Pancreas (tissue), 10 donors: Measurements from ENCODE around the gene PDCD4. TPM values are rescaled to one million over a fixed set of nuclear protein-coding genes. Genes with fewer than 3 reads are reported as not detected.

Source experiments
- ATAC-seq, 4 donors: fragments of 200-7000 bp; cut with Tn5 transposase; one replicate each; pipeline versions ENCODE4 v1.8.0 to v1.9.1; 2020; ENCODE audit warnings: mild to moderate bottlenecking in 4 of 4, moderate library complexity in 4 of 4
- DNase-seq, 6 donors: peaks; one replicate each; pipeline ENCODE4 v3.0.0-alpha.2; 2020
- FAIRE-seq: peaks from 2 replicates; lab custom pipeline; 2012; peaks lifted over from hg19 to GRCh38; lab: Jason Lieb, UNC
- H3K27ac ChIP-seq, 4 donors: fragments of 200-600 bp; sonication (generic); 1 replicate in 3 of 4; 2 replicates in 1 of 4; pipeline versions ENCODE4 v1.5.0 to v1.8.0; 2020
- H3K27me3 ChIP-seq, 4 donors: fragments of 200-600 bp; one replicate each; pipeline ENCODE4 v1.8.0; 2021
- H3K36me3 ChIP-seq, 3 donors: fragments of 200-600 bp; sonication (generic) in 1 of 3; one replicate each; pipeline versions ENCODE4 v1.5.0 to v1.8.0; 2020 to 2021
- H3K4me1 ChIP-seq, 3 donors: fragments of 200-600 bp; one replicate each; pipeline ENCODE4 v1.8.0; 2021
- H3K4me3 ChIP-seq, 4 donors: fragments of 200-600 bp; sonication (generic) in 2 of 4; one replicate each; pipeline versions ENCODE4 v1.5.0 to v1.8.0; 2020 to 2021
- H3K9me3 ChIP-seq, 4 donors: fragments of 200-600 bp; one replicate each; pipeline ENCODE4 v1.8.0; 2021
- WGBS, 2 donors: extraction: QIAGEN DNeasy Blood & Tissue Kit; methylation state at CpG; one replicate each; pipeline ENCODE4 v1.1.7; 2013; 5-methylcytosine and 5-hydroxymethylcytosine counted together
- intact Hi-C, 3 donors: fragments of 100-400 bp; cut with DNase I; formaldehyde crosslinking; loops; one replicate each; pipeline versions ENCODE4 v1.11.1 to v1.14.2; 2022
- polyA plus RNA-seq, 2 donors: library from polyadenylated mRNA; stranded (reverse); fragments of 200-250 nt; gene quantifications; one replicate each; pipeline ENCODE4 v1.2.3, GENCODE V29; 2013
- total RNA-seq, 6 donors: library from RNA; stranded (reverse); fragmentation: NEBNext Ultra II Directional in 4 of 6; extraction: Animal tissue kit (Norgen Biotek cat#: 25700) in 4 of 6; gene quantifications; one replicate each; pipeline versions ENCODE4 v1.2.1 to v1.2.4, GENCODE V29; 2021 to 2023
- TF ChIP-seq, protein P1 (sequence below), 4 donors: fragments of 200-600 bp; sonication (generic) in 3 of 4; IDR thresholded peaks; one replicate each; pipeline versions ENCODE4 v1.5.0 to v1.8.0; 2021; ENCODE audit warnings: antibody characterized with exemption in 4 of 4
- donor health status: healthy with polysubstance abuse.
- donor health status: DM: no; HTN: no; CAD: no; lungs with moderate emphysema.
- donor health status: DM: no; HTN: no; CAD: no.
- donor health status: control.
- donor health status: control.
- donor health status: Bipolar disorder and iron deficiency.
- donor health status: DM: yes; HTN: yes; CAD: no.
- donor health status: DM: no; HTN: no; CAD: no.
- donor health status: DM: no; HTN: no; CAD: no.
- donor health status: DM: yes; HTN: yes; CAD: no.

The PDCD4 gene
- total and polyA plus RNA-seq, 8 donors = 283 to 679 (median 458) TPM

DNA sequence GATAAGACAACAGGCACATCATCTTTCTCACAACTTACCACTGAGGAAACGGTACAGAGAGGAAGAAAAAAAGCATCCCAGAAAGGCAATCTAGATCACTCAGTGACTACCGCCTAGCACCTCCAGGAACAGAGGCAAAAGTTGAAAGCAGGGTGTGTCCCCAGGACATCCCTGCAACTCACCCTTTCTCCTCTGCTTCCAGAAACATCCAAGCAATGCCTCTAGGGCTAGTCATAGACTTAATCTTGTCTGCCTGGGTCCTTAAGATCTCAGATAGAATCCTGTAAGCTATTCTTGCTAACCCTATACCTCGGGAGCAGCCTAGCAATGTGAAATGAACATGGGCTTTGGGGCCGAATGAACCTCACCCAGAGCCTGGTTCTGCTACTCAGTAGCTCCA lies 18.8 kb upstream of the PDCD4 start:
- FAIRE-seq (no peak), ATAC-seq (no peak), DNase-seq (peak in 1 of 6 donors; percentile 6)
- Histone ChIP-seq H3K27me3 (no peaks in the 10 kb centered on the region), H3K9me3 (no peaks in the 10 kb centered on the region), H3K4me1 (peaks cover 32 to 55% (median 48%) of the 10 kb centered on the region in 3 donors), H3K27ac (peak overlapping the region in 3 of 4 donors; percentile 25 to 78 (median 63)), H3K36me3 (no peaks in the 10 kb centered on the region), H3K4me3 (no peak overlapping the region)
- 58 to 61% methylated on average over 4 of the region's 4 CpGs for WGBS, 2 donors
- intact Hi-C loops = no loop called here
- TF ChIP-seq, protein P1, sequence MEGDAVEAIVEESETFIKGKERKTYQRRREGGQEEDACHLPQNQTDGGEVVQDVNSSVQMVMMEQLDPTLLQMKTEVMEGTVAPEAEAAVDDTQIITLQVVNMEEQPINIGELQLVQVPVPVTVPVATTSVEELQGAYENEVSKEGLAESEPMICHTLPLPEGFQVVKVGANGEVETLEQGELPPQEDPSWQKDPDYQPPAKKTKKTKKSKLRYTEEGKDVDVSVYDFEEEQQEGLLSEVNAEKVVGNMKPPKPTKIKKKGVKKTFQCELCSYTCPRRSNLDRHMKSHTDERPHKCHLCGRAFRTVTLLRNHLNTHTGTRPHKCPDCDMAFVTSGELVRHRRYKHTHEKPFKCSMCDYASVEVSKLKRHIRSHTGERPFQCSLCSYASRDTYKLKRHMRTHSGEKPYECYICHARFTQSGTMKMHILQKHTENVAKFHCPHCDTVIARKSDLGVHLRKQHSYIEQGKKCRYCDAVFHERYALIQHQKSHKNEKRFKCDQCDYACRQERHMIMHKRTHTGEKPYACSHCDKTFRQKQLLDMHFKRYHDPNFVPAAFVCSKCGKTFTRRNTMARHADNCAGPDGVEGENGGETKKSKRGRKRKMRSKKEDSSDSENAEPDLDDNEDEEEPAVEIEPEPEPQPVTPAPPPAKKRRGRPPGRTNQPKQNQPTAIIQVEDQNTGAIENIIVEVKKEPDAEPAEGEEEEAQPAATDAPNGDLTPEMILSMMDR (IDR thresholded peaks at IDR 0.05) = no peak

DNA sequence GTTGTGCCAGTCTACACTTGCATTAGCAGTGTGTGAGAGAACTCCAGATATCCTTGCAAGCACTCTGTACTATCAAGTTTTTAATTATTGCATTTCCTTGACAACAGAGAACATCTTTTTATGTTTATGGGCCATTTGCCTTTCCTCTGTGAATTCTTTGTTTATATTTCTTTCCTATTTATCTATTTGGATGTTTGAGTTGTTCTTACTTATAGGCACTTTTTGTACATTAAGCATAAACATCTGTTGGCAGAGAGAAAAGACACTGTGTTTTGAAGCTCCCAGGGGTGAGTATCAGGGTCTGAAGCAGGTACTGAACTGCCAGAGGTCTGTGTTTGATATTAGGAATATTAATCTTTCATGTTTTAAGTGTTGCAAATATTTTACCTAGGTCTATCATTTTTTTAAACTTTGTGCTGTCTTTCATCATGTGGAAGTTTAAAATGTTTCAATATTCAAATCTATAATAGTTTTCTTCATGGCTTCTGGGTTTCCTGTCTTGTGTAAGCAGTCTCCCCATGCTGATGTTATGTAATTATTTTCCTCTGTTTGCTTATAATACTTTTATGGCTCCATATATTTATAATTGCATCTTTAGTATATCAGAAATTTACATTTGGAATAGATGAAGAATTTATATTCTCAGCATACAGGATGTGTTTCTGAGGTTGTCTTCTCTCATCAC lies 17.7 kb upstream of the PDCD4 start:
- no peak for ATAC-seq
- FAIRE-seq = no peak

DNA sequence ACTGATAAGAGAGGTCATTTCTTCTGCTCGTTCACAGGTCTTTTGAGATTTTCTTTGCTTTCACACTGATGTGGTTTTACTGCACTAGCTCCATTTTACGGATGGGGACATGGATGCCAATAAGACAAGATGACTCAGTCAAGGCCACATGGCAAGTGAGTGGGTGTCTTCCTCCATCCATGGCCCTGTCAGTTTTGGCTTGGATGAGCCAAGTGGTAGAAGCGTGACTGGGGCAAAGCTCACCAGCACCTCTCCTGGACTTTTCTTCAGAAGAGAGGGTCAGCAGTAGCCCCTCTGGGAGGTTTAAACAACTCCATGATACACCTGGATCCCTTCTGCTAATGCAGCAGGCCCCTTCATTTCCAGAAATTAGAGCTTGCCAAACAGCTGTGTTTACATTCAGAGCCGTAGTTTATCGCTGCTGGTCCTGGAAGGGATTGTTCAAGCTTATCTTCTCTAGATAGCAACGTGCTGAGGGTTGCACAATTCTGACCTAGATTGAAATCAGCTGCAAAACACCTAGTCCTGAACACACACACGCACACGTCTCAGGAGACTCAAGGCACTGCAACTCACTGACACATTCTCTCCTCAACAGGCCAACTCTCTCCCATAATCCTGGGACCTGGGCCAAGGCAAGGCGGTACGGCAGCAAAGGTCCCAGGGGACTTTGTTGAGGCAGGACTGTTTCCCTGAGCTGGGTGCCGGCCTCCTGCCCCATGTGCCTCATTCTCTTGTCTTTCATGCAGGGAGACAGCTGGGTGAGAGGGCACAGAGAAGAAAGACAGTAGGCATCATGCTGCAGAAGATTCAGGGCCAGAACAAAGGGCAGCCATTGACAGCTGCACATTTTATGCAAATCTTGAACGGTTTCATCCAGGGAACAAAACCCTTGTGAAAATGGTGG lies 14.2 kb upstream of the PDCD4 start:
- FAIRE-seq = no peak
- DNase-seq = peak in 5 of 6 donors; percentile 84 to 87 (median 85)
- no peak overlapping the region for H3K4me3 ChIP-seq
- intact Hi-C loops = no loop called here
- no peaks in the 10 kb centered on the region for H3K9me3 ChIP-seq
- H3K36me3 ChIP-seq = no peaks in the 10 kb centered on the region
- peak; percentile 64 to 80 (median 72) for ATAC-seq
- TF ChIP-seq, protein P1 (IDR thresholded peaks at IDR 0.05) = no peak
- peaks cover 53 to 73% (median 67%) of the 10 kb centered on the region in 3 donors for H3K4me1 ChIP-seq
- H3K27ac ChIP-seq = peak overlapping the region; percentile 65 to 90 (median 81)
- 14 to 16% methylated on average over 12 of the region's 12 CpGs for WGBS, 2 donors
- no peaks in the 10 kb centered on the region for H3K27me3 ChIP-seq

More for the DNA sequence above, 17.7 kb upstream of the PDCD4 start:
- peaks cover 38 to 64% (median 53%) of the 10 kb centered on the region in 3 donors for H3K4me1 ChIP-seq
- no peaks in the 10 kb centered on the region for H3K27me3 ChIP-seq
- H3K27ac ChIP-seq = peak overlapping the region in 2 of 4 donors; percentile 10 to 78
- no peaks in the 10 kb centered on the region for H3K9me3 ChIP-seq
- intact Hi-C loops = no loop called here
- no peaks in the 10 kb centered on the region for H3K36me3 ChIP-seq
- H3K4me3 ChIP-seq = no peak overlapping the region
- TF ChIP-seq, protein P1 (IDR thresholded peaks at IDR 0.05) = no peak
- DNase-seq = no peak

DNA sequence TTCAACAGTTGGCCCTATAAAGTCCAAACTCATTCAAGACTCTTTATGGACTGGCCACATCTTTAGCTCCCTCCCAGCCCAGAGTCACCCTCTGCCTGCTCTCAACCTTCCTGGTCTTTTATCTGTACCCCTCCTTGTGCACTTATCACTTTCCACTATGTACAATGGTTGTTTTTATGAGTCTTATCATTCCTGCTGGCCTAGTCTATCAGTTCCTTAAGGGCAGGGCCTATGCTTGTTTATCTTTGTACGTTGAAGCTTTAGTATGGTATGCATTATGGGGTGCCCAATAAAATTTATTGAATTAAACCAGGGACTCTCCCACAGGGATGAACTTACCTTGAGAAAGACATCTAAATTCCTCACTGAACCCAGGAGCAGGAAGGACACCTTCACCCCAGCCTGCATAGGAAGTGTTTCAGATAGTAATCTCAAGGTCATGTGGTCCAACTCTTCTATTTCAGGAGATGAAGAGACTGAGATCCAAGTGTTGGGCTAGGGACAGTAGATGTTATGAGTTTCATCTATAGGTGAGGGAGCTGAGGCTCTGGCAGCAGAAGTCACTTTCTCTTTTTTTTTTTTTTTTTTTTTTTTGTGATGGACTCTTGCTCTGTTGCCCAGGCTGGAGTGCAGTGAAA lies 13.3 kb upstream of the PDCD4 start:
- no peaks in the 10 kb centered on the region for H3K9me3 ChIP-seq
- peaks cover 47 to 64% (median 58%) of the 10 kb centered on the region in 3 donors for H3K4me1 ChIP-seq
- no peak overlapping the region for H3K4me3 ChIP-seq
- FAIRE-seq (peak; percentile 23), DNase-seq (peak in 1 of 6 donors; percentile 45), ATAC-seq (peak; percentile 6 to 63 (median 16))
- H3K27ac ChIP-seq = peak overlapping the region; percentile 65 to 90 (median 81)
- no peaks in the 10 kb centered on the region for H3K27me3 ChIP-seq
- intact Hi-C loops = no loop called here
- TF ChIP-seq, protein P1 (IDR thresholded peaks at IDR 0.05) = no peak
- no peaks in the 10 kb centered on the region for H3K36me3 ChIP-seq
- 8 to 13% methylated on average over 1 of the region's 1 CpG for WGBS, 2 donors
